GM18909 (cell line): ENCODE results near the gene CLN3.
A peak's percentile ranks its signal among the peaks of the same experiment; 100 is the strongest.
"Not testable (repeated sequence)": the region's sequence is repeated elsewhere in the genome, so short reads cannot be mapped to it uniquely, and the experiment has no call there.

ENCODE experiments used
- ATAC-seq: cut with Tn5 transposase; IDR thresholded peaks from one replicate; pipeline ENCODE4 v1.9.1; 2021; ENCODE audit warnings: mild to moderate bottlenecking; ENCODE audit not compliant: unreplicated experiment, poor library complexity

The CLN3 gene

GRCh38 chr16:28491970-28492474 lies at the start of gene CLN3:
CLN3 (minus strand) TSS chr16:28492074; CDS start chr16:28491759, 315 bp downstream.
- peak; percentile 77 for ATAC-seq

GRCh38 chr16:28540346-28540745 lies 48.5 kb upstream of the CLN3 start:
- no peak for ATAC-seq

GRCh38 chr16:28538733-28539596 lies 47.1 kb upstream of the CLN3 start, which contains the start of gene NUPR1:
NUPR1 (minus strand) TSS chr16:28538974; CDS start chr16:28538907, 67 bp downstream.
- ATAC-seq = no peak

GRCh38 chr16:28537964-28538732 lies 46.3 kb upstream of the CLN3 start:
- ATAC-seq = no peak

GRCh38 chr16:28537076-28537475 lies 45.2 kb upstream of the CLN3 start:
- ATAC-seq = no peak

GRCh38 chr16:28534542-28535373 lies 42.9 kb upstream of the CLN3 start:
- ATAC-seq = no peak

GRCh38 chr16:28532940-28533647 lies 41.2 kb upstream of the CLN3 start:
- ATAC-seq = no peak

GRCh38 chr16:28531777-28532744 lies 40.2 kb upstream of the CLN3 start:
- ATAC-seq = no peak

- no peak for ATAC-seq
These were observed 37.2 kb upstream of the CLN3 start for GRCh38 chr16:28529124-28529523.

GRCh38 chr16:28528463-28528867 lies 36.6 kb upstream of the CLN3 start:
- no peak for ATAC-seq

GRCh38 chr16:28527985-28528384 lies 36.1 kb upstream of the CLN3 start:
- no peak for ATAC-seq

- ATAC-seq = not testable (repeated sequence)
These were observed 35.4 kb upstream of the CLN3 start for GRCh38 chr16:28527100-28527785.

GRCh38 chr16:28526201-28527099 lies 34.6 kb upstream of the CLN3 start:
- ATAC-seq = no peak

GRCh38 chr16:28524681-28525171 lies 32.9 kb upstream of the CLN3 start:
- no peak for ATAC-seq

GRCh38 chr16:28522792-28523191 lies 30.9 kb upstream of the CLN3 start:
- ATAC-seq = no peak

- no peak for ATAC-seq
These were observed 29.6 kb upstream of the CLN3 start for GRCh38 chr16:28521436-28521835.

- ATAC-seq = no peak
These were observed 28.8 kb upstream of the CLN3 start for GRCh38 chr16:28520672-28521071.
